ENCODE measurements around the gene TSPEAR.

Gene TSPEAR

DNA sequence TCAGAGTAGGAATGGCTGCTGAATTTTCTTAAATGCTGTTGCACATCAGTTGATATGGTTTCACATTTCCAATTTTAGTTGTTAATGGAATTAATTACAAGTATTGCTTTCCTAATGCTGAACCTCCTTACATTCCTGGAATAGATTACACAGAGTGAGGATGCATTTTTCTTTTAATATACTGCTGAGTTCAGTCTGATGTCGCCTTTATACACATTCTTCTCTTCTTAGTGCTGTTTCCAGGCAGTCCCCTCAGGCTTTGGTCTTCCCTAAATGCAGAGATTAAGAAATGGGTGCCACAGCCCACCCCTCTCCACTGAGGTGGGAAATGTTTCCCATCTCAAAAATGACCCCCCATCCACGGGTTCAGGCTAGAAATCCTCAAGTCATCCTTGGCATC, 6.7 kb upstream of the TSPEAR start:
- DNase-seq = no peak

GRCh38 chr21:44716984-44717383, 5.6 kb upstream of the TSPEAR start:
- no peak for DNase-seq

DNA sequence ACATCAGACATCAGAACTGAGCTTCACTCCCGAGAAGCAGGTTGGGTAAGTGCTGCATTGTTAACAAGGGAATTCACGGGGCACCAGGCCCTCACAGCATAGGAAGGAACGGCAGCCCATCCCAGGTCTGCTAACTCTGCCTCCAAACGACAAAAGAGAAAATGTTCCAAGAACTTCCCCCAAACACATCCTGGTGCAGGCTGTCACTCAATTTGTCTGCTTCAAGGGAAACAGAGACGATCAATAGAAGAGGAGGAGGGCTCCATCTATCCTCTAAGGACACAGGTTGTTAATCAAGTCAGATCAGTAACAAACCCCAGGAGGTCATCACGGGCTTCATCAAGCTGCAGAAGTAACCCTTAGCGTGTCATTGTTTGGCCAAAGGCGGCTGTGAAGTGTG, 3.5 kb upstream of the TSPEAR start:
- DNase-seq = peak; percentile 6

DNA sequence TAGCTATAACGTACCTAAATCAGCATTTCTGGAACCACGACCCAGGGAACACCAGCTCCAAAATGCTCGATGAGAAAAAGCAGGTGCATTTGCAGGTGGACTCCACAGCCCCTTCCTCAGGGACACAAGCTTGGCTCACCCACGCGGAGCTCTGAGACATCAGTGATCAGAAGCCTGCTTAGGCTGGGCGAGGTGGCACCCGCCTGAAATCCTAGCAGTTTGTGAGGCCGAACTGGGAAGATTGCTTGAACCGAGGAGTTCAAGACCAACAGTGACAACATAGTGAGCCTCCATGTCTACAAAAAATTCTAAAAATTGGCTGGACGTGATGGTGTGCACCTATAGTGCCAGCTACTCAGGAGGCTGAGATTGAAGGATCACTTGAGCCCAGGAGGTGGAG, 2.5 kb upstream of the TSPEAR start:
- DNase-seq = no peak

DNA sequence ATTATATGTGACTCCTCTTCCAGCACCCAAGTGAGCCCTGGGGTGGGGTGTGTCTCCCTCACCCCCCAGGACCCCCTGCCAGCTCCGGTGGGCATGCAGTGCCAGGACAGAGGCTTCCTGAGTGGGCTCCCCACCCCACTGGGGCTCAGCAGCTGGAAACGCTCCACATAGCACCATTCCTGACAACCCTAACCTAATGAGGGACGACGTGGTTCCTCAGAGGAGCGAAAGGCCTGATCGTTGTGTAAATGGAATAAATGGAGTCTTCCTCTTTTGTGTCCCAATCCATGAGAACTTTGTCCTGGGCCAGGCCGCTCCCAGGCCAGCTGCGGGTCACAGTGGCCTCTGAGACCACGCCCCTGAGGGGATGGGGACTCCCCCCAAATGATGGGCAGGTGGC, 1.8 kb upstream of the TSPEAR start:
- peak; percentile 7 for DNase-seq

DNA sequence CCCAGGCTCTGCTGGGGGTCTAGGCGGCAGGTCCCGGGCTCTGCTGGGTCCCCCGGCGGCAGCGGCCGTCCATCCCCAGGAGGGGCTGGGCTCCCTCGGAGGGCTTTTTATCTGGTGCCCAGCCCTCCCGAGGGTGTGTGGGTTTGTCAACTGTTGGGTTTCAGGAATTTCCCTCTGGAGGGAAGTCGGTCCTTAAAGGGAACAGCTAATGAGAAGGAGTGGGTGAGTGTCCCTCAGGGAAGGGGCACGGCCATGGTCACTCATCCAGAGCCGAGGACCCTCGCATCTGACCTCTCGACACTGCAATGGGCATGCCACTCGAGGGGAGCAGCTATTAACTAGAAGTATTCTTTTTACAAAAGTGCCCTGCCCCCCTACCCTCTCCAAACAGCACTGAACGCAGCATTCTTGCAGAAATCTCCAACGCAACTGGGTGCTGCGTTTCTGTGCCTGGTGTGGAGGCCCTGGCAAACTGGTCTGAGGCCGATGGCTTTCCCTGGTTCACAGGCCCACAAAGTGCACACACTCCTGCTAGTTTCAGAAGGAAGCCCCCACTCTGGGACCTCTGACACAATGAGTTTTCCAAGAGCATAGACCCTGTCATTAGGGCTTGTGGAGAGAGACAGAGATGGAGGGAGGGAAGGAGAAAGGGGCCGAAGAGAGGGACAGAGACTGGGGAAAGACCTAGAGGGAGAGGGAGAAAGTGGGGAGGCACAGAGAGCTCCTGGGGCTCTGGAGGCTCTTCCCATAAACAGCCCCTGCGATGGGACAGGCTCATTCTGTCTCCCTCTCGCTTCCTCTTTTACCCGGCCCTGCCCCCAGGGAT, 1.0 kb upstream of the TSPEAR start:
- DNase-seq = peak; percentile 8

DNA sequence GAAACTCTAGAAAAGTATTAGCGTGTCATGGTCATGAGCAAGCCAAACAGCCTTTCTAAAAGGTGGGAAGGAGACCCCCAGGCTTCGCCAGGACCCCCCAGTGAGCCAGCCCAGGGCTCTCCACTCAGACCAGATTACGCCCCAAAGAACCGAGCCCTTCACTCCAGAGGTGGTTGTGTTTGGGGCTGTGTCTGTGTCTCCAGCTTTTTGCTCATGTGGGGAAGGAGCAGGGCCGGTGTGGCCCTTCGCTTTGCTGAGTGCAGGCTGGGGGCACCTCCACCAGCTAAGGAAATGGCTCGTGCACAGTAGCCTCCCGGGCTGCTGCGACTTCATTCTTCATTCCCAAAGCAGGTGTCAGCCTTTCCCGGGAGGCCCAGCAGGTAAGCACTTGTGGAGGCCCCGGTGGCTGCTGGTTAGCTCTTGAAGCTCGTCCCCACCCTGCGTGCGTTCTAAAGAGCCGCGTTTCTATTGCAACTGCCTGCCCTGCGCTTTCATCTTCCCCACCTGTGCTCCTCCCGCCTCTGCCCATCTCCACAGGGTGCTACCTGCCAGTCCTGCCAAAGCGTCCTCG, 531 bp downstream of the TSPEAR start:
- DNase-seq = peak; percentile 10

GRCh38 chr21:44710294-44710665, 1.1 kb downstream of the TSPEAR start:
- DNase-seq = no peak

- peak; percentile 18 for DNase-seq
Observed at GRCh38 chr21:44709426-44710293, 1.7 kb downstream of the TSPEAR start.

DNA sequence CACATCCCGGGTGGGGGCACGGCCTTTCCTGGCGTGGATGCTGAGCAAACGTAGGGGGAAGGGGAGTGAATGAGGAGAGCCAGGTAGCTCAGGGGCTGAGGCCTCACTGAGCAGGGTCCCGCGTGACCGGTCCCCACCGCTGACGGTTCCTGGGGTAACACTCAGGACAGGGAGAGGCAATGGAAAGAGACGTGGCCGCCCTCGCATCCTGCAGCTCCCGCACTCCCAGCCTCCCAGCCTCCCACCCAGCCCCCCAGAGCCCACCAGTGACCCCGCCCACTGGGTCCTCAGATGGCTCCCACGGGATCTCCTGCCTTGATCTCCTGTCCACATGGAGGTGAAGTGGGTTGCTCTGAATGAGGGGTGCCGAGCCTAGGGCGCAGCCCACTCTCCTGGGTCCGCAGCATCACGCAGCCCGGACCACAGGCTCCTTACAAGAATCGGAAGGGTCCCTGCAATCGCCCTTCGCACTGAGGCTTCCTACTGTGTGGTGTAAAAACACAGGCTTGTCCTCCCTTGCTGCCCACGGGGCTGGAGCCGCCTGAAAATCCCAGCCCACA, 2.4 kb downstream of the TSPEAR start:
- DNase-seq = no peak

- DNase-seq = peak; percentile 10
Observed at GRCh38 chr21:44708213-44708865, 3.0 kb downstream of the TSPEAR start.

DNA sequence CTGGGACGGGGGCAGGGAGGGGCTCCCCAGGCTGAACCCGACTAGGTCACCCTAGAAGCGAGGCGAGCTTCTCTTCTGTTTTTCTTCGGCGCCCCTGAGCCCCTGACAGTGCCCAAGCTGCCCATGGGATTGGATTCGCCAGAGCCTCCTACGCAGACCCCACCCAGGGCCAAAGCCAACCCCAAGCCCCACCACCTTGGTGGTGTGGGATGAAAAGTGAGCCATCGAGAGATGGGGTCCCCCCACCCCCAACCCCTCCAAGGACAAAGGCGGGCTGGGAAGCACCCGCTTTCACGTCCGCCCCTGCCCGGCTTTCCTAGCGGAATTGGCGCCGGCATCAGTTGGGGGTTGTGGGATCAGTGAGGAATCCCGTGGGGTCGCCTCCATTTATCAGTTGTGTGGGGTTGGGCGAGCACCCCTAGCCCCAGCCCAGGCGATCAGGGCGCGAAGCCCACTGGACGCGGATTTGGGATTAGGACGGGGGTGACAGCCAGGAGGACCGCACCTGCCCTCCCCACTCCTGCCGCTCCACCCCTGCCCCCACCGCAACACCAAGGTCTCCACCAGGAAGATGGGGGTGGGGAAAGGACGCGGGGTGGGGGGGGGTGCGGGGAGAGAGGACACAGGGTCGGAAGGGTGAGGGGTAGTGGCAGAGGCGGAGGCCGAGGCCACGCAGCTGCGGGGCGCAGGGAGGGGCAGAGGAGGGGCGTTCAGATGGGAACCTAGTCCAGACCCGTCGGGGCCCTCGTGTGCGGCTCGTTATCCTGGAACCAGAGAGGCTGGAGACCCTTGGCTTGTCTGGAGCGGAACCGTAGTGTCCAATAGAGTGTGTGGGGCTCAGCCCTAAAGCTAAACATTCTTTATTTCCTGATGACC, 4.4 kb downstream of the TSPEAR start:
- DNase-seq = peak; percentile 18

- peak; percentile 5 for DNase-seq
Observed at GRCh38 chr21:44706026-44706705, 5.2 kb downstream of the TSPEAR start.

DNA sequence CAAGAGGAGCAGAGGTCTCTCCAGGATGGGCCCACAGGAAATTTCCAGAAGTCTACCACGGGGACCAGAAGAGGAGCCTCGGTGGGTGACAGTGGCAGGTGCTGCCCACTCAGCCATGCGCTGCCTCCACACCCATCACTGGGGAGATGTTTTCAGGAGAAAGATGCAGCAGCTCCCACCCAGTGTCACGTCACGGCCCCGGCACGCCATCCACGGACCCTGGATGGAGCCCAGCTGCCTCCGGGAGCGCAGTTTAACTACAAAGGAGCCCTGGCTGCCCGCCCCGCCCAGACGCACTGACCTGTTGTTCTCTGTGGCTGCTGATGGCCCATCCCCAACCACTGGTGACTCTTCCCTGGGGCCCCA, 6.8 kb downstream of the TSPEAR start:
- DNase-seq = peak; percentile 4

GRCh38 chr21:44703731-44704635, 7.4 kb downstream of the TSPEAR start:
- no peak for DNase-seq

- DNase-seq = peak; percentile 7
Observed at GRCh38 chr21:44702973-44703730, 8.2 kb downstream of the TSPEAR start.

GRCh38 chr21:44702111-44702972, 9.0 kb downstream of the TSPEAR start:
- peak; percentile 18 for DNase-seq

DNA sequence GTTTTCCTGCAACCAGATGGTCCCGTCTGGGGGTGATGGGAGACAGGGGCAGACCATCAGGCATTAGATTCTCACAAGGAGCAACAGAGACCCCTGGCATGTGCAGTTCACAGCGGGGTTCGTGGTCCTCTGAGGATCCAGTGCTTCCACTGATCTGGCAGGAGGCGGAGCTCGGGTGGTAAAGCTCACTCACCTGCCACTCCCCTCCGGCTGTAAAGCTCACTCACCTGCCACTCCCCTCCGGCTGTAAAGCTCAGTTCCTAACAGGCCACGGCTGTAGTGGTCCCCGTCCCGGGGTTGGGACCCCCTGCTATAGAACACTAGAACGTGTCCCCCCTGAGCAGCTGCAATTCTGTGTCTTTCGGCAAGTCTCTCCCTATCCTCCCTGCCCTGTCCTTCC, 9.8 kb downstream of the TSPEAR start:
- peak; percentile 12 for DNase-seq

Measured in right hindlimb (tissue), 1 donor.